ENCODE results near the gene RELT.
A peak's percentile ranks its signal among the peaks of the same experiment; 100 is the strongest.

RELT gene

GRCh38 chr11:73376160-73376802 lies at the start of gene RELT:
TSS of gene RELT (plus strand) at chr11:73376399. CDS start at chr11:73389137, 12,738 bp downstream.
- peak; percentile 95 for DNase-seq (ENCODE audit: low spot score)

- no peak for DNase-seq (ENCODE audit: low spot score)
Observed at GRCh38 chr11:73326929-73327811, 49.0 kb upstream of the RELT start.

- DNase-seq (ENCODE audit: low spot score) = no peak
Observed at GRCh38 chr11:73327812-73328364, 48.3 kb upstream of the RELT start.

- no peak for DNase-seq (ENCODE audit: low spot score)
Observed at GRCh38 chr11:73330569-73331093, 45.6 kb upstream of the RELT start.

GRCh38 chr11:73331138-73331916 lies 44.9 kb upstream of the RELT start:
- no peak for DNase-seq (ENCODE audit: low spot score)

GRCh38 chr11:73333173-73333572 lies 43.0 kb upstream of the RELT start:
- no peak for DNase-seq (ENCODE audit: low spot score)

- no peak for DNase-seq (ENCODE audit: low spot score)
Observed at GRCh38 chr11:73333640-73334383, 42.4 kb upstream of the RELT start.

- DNase-seq (ENCODE audit: low spot score) = no peak
Observed at GRCh38 chr11:73334384-73335203, 41.6 kb upstream of the RELT start.

- DNase-seq (ENCODE audit: low spot score) = peak; percentile 76
Observed at GRCh38 chr11:73335204-73335923, 40.8 kb upstream of the RELT start.

GRCh38 chr11:73337846-73338245 lies 38.4 kb upstream of the RELT start:
- no peak for DNase-seq (ENCODE audit: low spot score)

GRCh38 chr11:73338279-73338678 lies 37.9 kb upstream of the RELT start:
- DNase-seq (ENCODE audit: low spot score) = no peak

GRCh38 chr11:73340164-73340563 lies 36.0 kb upstream of the RELT start:
- DNase-seq (ENCODE audit: low spot score) = no peak

GRCh38 chr11:73342633-73343032 lies 33.6 kb upstream of the RELT start:
- DNase-seq (ENCODE audit: low spot score) = no peak

- no peak for DNase-seq (ENCODE audit: low spot score)
Observed at GRCh38 chr11:73343076-73343873, 32.9 kb upstream of the RELT start.

- DNase-seq (ENCODE audit: low spot score) = no peak
Observed at GRCh38 chr11:73344191-73344607, 32.0 kb upstream of the RELT start.

- no peak for DNase-seq (ENCODE audit: low spot score)
Observed at GRCh38 chr11:73345481-73346160, 30.6 kb upstream of the RELT start.

- no peak for DNase-seq (ENCODE audit: low spot score)
Observed at GRCh38 chr11:73346186-73346935, 29.8 kb upstream of the RELT start.

- DNase-seq (ENCODE audit: low spot score) = no peak
Observed at GRCh38 chr11:73347067-73347466, 29.1 kb upstream of the RELT start.
